ENCODE results near the gene SEMA3G.

Gene SEMA3G

GRCh38 chr3:52408466-52408865, 36.4 kb downstream of the SEMA3G start:
- Histone ChIP-seq H3K79me2 (peaks cover 2% of the 10 kb centered on the region), H3K27me3 (ENCODE audit: control insufficient read depth, insufficient read depth, low read length) (no peaks in the 10 kb centered on the region), H3K4me2 (ENCODE audit: low read length) (peak overlapping the region; percentile 98), H2AFZ (no peak overlapping the region), H3K4me3 (ENCODE audit: low read depth, low read length) (no peak overlapping the region), H3K36me3 (ENCODE audit: control insufficient read depth, insufficient read depth, low read length) (no peaks in the 10 kb centered on the region), H3K4me1 (peaks cover 22% of the 10 kb centered on the region), H3K27ac (peak overlapping the region; percentile 24), H3K9ac (no peak overlapping the region), H3K9me3 (ENCODE audit: control insufficient read depth, low read length) (no peaks in the 10 kb centered on the region)
- TF ChIP-seq CTCF (IDR thresholded peaks at IDR 0.05), result no peak

- Histone ChIP-seq H3K27ac (no peak overlapping the region), H3K36me3 (ENCODE audit: control insufficient read depth, insufficient read depth, low read length) (no peaks in the 10 kb centered on the region), H3K4me1 (peaks cover 18% of the 10 kb centered on the region), H3K9me3 (ENCODE audit: control insufficient read depth, low read length) (no peaks in the 10 kb centered on the region), H3K79me2 (peaks cover 2% of the 10 kb centered on the region), H3K4me2 (ENCODE audit: low read length) (no peak overlapping the region), H3K4me3 (ENCODE audit: low read depth, low read length) (no peak overlapping the region), H3K27me3 (ENCODE audit: control insufficient read depth, insufficient read depth, low read length) (no peaks in the 10 kb centered on the region), H2AFZ (no peak overlapping the region), H3K9ac (no peak overlapping the region)
- TF ChIP-seq CTCF (IDR thresholded peaks at IDR 0.05), result no peak
Observed at GRCh38 chr3:52407779-52408178, 37.1 kb downstream of the SEMA3G start.

- no peak for TF ChIP-seq CTCF (IDR thresholded peaks at IDR 0.05)
- H3K9me3 ChIP-seq (ENCODE audit: control insufficient read depth, low read length), result no peaks in the 10 kb centered on the region
- H3K4me1 ChIP-seq, result peaks cover 13% of the 10 kb centered on the region
- H3K79me2 ChIP-seq, result peaks cover 2% of the 10 kb centered on the region
- no peaks in the 10 kb centered on the region for H3K27me3 ChIP-seq (ENCODE audit: control insufficient read depth, insufficient read depth, low read length)
- no peak overlapping the region for H3K27ac ChIP-seq
- H3K4me2 ChIP-seq (ENCODE audit: low read length), result no peak overlapping the region
- no peaks in the 10 kb centered on the region for H3K36me3 ChIP-seq (ENCODE audit: control insufficient read depth, insufficient read depth, low read length)
- H3K9ac ChIP-seq, result no peak overlapping the region
- no peak overlapping the region for H3K4me3 ChIP-seq (ENCODE audit: low read depth, low read length)
- no peak overlapping the region for H2AFZ ChIP-seq
Observed at GRCh38 chr3:52406791-52407510, 38.0 kb downstream of the SEMA3G start.

- H3K27ac ChIP-seq, result no peak overlapping the region
- no peaks in the 10 kb centered on the region for H3K36me3 ChIP-seq (ENCODE audit: control insufficient read depth, insufficient read depth, low read length)
- no peaks in the 10 kb centered on the region for H3K27me3 ChIP-seq (ENCODE audit: control insufficient read depth, insufficient read depth, low read length)
- no peak overlapping the region for H3K4me2 ChIP-seq (ENCODE audit: low read length)
- TF ChIP-seq CTCF (IDR thresholded peaks at IDR 0.05), result no peak
- no peak overlapping the region for H3K9ac ChIP-seq
- no peak overlapping the region for H3K4me3 ChIP-seq (ENCODE audit: low read depth, low read length)
- peaks cover 11% of the 10 kb centered on the region for H3K4me1 ChIP-seq
- H3K9me3 ChIP-seq (ENCODE audit: control insufficient read depth, low read length), result no peaks in the 10 kb centered on the region
- H3K79me2 ChIP-seq, result peaks cover 2% of the 10 kb centered on the region
- no peak overlapping the region for H2AFZ ChIP-seq
Observed at GRCh38 chr3:52406231-52406661, 38.7 kb downstream of the SEMA3G start.

GRCh38 chr3:52405601-52406110, 39.2 kb downstream of the SEMA3G start:
- no peaks in the 10 kb centered on the region for H3K9me3 ChIP-seq (ENCODE audit: control insufficient read depth, low read length)
- no peaks in the 10 kb centered on the region for H3K27me3 ChIP-seq (ENCODE audit: control insufficient read depth, insufficient read depth, low read length)
- H3K4me1 ChIP-seq, result peaks cover 11% of the 10 kb centered on the region
- no peak overlapping the region for H3K9ac ChIP-seq
- no peak overlapping the region for H3K4me2 ChIP-seq (ENCODE audit: low read length)
- H3K36me3 ChIP-seq (ENCODE audit: control insufficient read depth, insufficient read depth, low read length), result no peaks in the 10 kb centered on the region
- no peak overlapping the region for H3K27ac ChIP-seq
- no peak overlapping the region for H2AFZ ChIP-seq
- no peak for TF ChIP-seq CTCF (IDR thresholded peaks at IDR 0.05)
- peaks cover 2% of the 10 kb centered on the region for H3K79me2 ChIP-seq
- H3K4me3 ChIP-seq (ENCODE audit: low read depth, low read length), result no peak overlapping the region
